Karpas-422 (cell line): ENCODE results near the gene SERPINB12. TPM values are rescaled to one million over a fixed set of nuclear protein-coding genes. Genes with fewer than 3 reads are reported as not detected.
A peak's percentile ranks its signal among the peaks of the same experiment; 100 is the strongest.

Experiments used
- DNase-seq: peaks from one replicate; pipeline ENCODE4 v3.0.0-alpha.2; 2015
- H2AFZ ChIP-seq: fragments of 200-600 bp; sonication (generic); 2 replicates; pipeline ENCODE4 v1.6.1; 2014; ENCODE audit warnings: antibody characterized with exemption, low read length, mixed read lengths
- H3K27ac ChIP-seq: fragments of 200-600 bp; sonication (generic); 2 replicates; pipeline ENCODE4 v1.5.1; 2014; ENCODE audit warnings: mild to moderate bottlenecking, low read length, moderate library complexity
- H3K27me3 ChIP-seq: fragments of 200-600 bp; sonication (generic); 2 replicates; pipeline ENCODE4 v1.6.1; 2014; ENCODE audit warnings: low read length, mixed read lengths
- H3K36me3 ChIP-seq: fragments of 200-600 bp; sonication (generic); 2 replicates; pipeline ENCODE4 v1.6.1; 2014; ENCODE audit warnings: low read length, mixed read lengths; ENCODE audit not compliant: insufficient read depth
- H3K4me1 ChIP-seq: fragments of 200-600 bp; sonication (generic); 2 replicates; pipeline ENCODE4 v1.6.1; 2014; ENCODE audit warnings: mild to moderate bottlenecking, low read length, mixed read lengths
- H3K4me2 ChIP-seq: fragments of 200-600 bp; sonication (generic); 2 replicates; pipeline ENCODE4 v1.6.1; 2014; ENCODE audit warnings: low read length, low read depth, mild to moderate bottlenecking; ENCODE audit not compliant: poor library complexity, severe bottlenecking
- H3K4me3 ChIP-seq: fragments of 200-600 bp; sonication (generic); 2 replicates; pipeline ENCODE4 v1.5.1; 2014; ENCODE audit warnings: mild to moderate bottlenecking, antibody characterized with exemption, low read length, mixed read lengths
- H3K79me2 ChIP-seq: fragments of 200-600 bp; sonication (generic); 2 replicates; pipeline ENCODE4 v1.6.1; 2014; ENCODE audit warnings: mild to moderate bottlenecking, low read length, mixed read lengths
- H3K9ac ChIP-seq: fragments of 200-600 bp; sonication (generic); 2 replicates; pipeline ENCODE4 v1.6.0; 2014; ENCODE audit warnings: low read length
- H3K9me2 ChIP-seq: fragments of 200-600 bp; sonication (generic), shearing (Covaris generic); replicated peaks from 2 replicates; pipeline ENCODE4 v1.6.0; 2014; ENCODE audit warnings: mild to moderate bottlenecking, low read length, moderate library complexity; ENCODE audit not compliant: insufficient read depth
- H3K9me3 ChIP-seq: fragments of 300-700, 200-600 bp; sonication (generic); 2 replicates; pipeline ENCODE4 v1.6.1; 2014; ENCODE audit warnings: low read length, mixed read lengths
- H4K20me1 ChIP-seq: fragments of 200-600 bp; sonication (generic); 2 replicates; pipeline ENCODE4 v1.6.1; 2014; ENCODE audit warnings: mild to moderate bottlenecking, antibody characterized with exemption, low read length, low read depth; ENCODE audit not compliant: insufficient read depth
- total RNA-seq: library from RNA; depleted of rRNA; stranded (reverse); fragments of >200 nt; shearing (Covaris generic); gene quantifications from 2 replicates; pipeline ENCODE4 v1.2.3, GENCODE V29; 2014; ENCODE audit warnings: low replicate concordance

Gene SERPINB12
- total RNA-seq, 1 experiment from 2014 or later, result not detected

DNA sequence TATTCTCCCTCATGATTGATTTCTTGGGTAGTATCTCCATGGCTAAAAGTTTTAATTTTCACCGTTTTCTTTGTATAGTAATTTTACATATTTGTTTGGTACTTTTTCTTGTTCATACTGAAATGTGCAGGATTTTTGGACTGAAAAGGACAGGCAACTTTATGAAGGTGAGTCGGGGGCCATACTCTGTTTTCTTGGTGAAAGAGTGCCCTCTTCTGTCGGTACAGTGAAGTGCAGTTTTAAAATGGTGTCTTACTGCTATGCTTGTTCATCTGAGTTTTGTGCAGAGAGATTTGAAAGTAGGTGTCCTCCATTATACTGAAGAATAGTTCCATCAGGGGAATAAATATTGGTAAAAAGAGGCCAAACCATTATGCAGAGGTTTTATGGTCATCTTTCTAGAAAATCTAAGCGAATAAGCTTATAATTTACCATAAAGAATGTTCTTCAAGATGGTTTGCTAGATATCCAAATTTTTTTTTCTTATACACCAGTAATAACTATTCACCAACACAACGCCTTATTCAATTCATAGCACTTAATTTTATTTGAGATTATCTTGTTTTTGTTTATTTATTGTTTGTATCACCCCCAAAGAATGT is 36.3 kb downstream of the SERPINB12 start:
- H3K9me3 ChIP-seq, result no peaks in the 10 kb centered on the region
- no peak overlapping the region for H3K4me3 ChIP-seq
- H3K79me2 ChIP-seq, result no peaks in the 10 kb centered on the region
- no peak overlapping the region for H3K27ac ChIP-seq
- no peak overlapping the region for H3K4me2 ChIP-seq
- no peaks in the 10 kb centered on the region for H3K36me3 ChIP-seq
- H3K9me2 ChIP-seq, result no peaks in the 10 kb centered on the region
- no peaks in the 10 kb centered on the region for H4K20me1 ChIP-seq
- peak; percentile 80 for DNase-seq
- H3K4me1 ChIP-seq, result no peaks in the 10 kb centered on the region
- H3K9ac ChIP-seq, result no peak overlapping the region
- H3K27me3 ChIP-seq, result no peaks in the 10 kb centered on the region
- no peak overlapping the region for H2AFZ ChIP-seq

- Histone ChIP-seq H3K27me3 (no peaks in the 10 kb centered on the region), H3K9ac (no peak overlapping the region), H3K36me3 (no peaks in the 10 kb centered on the region), H3K27ac (no peak overlapping the region), H3K9me2 (no peaks in the 10 kb centered on the region), H3K4me1 (no peaks in the 10 kb centered on the region), H3K4me2 (no peak overlapping the region), H3K79me2 (no peaks in the 10 kb centered on the region), H2AFZ (no peak overlapping the region), H3K4me3 (no peak overlapping the region), H3K9me3 (no peaks in the 10 kb centered on the region), H4K20me1 (no peaks in the 10 kb centered on the region)
- DNase-seq, result no peak
Observed at GRCh38 chr18:63579616-63580015, 37.4 kb downstream of the SERPINB12 start.

- no peak overlapping the region for H2AFZ ChIP-seq
- no peak overlapping the region for H3K4me3 ChIP-seq
- H3K4me1 ChIP-seq, result no peaks in the 10 kb centered on the region
- H3K9ac ChIP-seq, result no peak overlapping the region
- H3K9me2 ChIP-seq, result no peaks in the 10 kb centered on the region
- no peak overlapping the region for H3K27ac ChIP-seq
- DNase-seq, result no peak
- H3K79me2 ChIP-seq, result no peaks in the 10 kb centered on the region
- H4K20me1 ChIP-seq, result no peaks in the 10 kb centered on the region
- H3K36me3 ChIP-seq, result no peaks in the 10 kb centered on the region
- no peaks in the 10 kb centered on the region for H3K27me3 ChIP-seq
- no peak overlapping the region for H3K4me2 ChIP-seq
- H3K9me3 ChIP-seq, result no peaks in the 10 kb centered on the region
Observed at GRCh38 chr18:63585988-63586387, 43.8 kb downstream of the SERPINB12 start.

DNA sequence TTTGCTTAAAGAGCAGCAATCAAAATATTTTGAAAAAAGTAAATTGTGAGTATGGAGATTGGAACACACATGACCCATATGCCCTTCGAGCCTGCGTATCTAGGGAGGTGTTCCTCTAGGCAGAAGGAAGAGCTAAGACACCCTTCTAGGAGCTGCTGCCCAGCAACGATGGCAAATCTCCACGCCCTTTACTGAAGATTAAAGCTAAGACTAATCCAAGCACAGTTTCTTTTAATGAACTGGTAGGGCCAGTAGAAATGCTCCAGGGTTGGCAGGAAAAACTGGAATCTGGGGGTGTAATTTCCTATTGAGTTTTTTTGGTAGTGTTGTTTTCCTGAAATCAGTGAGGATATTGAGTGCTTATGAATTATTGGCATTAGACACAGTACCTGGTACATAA is 44.3 kb downstream of the SERPINB12 start:
- Histone ChIP-seq H2AFZ (no peak overlapping the region), H3K9me2 (no peaks in the 10 kb centered on the region), H3K27ac (no peak overlapping the region), H3K79me2 (no peaks in the 10 kb centered on the region), H3K4me1 (no peaks in the 10 kb centered on the region), H4K20me1 (no peaks in the 10 kb centered on the region), H3K36me3 (no peaks in the 10 kb centered on the region), H3K9me3 (no peaks in the 10 kb centered on the region), H3K4me3 (no peak overlapping the region), H3K9ac (no peak overlapping the region), H3K4me2 (no peak overlapping the region), H3K27me3 (no peaks in the 10 kb centered on the region)
- no peak for DNase-seq

DNA sequence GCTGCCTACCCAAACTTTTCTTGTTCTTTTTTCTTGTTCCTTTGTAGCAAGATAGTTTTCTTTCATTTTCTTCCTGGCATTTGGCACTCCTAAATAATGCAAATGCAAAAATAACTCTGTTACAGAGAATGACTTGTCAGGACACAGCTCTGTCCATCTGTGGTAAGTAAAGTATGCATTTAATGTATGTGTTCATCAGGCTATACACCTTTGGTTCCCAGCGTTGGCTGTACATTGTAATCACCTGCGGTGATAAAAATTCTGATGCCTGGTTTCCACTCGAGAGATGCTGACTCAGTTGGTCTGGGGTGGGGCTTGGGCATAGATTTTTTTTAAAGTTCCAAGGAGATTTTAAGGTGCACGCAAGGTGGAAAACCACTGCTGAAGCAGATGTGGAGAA is 44.8 kb downstream of the SERPINB12 start, which contains the start of gene SERPINB13:
Gene SERPINB13 (plus strand): TSS at position 378 of the 400 bp plus-strand sequence. CDS start 1,325 bp downstream, outside the sequence.
- H3K4me2 ChIP-seq, result no peak within 1 kb of the TSS
- no peak within 1 kb of the TSS for H3K27ac ChIP-seq
- no peaks in the 10 kb centered on the region for H3K9me2 ChIP-seq
- DNase-seq, result no peak
- no peaks in the 10 kb centered on the region for H3K36me3 ChIP-seq
- no peaks in the 10 kb centered on the region for H3K79me2 ChIP-seq
- no peaks in the 10 kb centered on the region for H3K9me3 ChIP-seq
- H4K20me1 ChIP-seq, result no peaks in the 10 kb centered on the region
- H3K27me3 ChIP-seq, result no peaks in the 10 kb centered on the region
- no peak within 1 kb of the TSS for H3K4me3 ChIP-seq
- no peaks in the 10 kb centered on the region for H3K4me1 ChIP-seq
- no peak within 1 kb of the TSS for H2AFZ ChIP-seq
- H3K9ac ChIP-seq, result no peak within 1 kb of the TSS

DNA sequence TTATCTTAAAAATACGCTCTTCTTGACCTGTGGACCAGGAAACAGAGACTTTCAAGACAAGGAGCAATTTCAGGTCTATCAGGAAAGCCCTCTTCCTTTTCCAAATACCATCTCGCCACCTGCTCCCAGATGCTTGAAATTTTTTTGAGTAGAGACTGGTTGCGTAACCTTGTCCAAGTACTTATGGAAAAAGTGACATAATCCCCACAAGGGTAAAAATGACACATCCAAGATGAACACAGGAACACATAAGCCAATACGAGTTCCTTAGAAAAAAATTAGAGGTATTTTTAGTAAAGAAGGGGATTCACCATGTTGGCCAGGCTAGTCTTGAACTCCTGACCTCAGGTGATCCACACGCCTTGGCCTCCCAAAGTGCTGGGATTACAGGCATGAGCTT is 46.7 kb downstream of the SERPINB12 start:
- no peak overlapping the region for H2AFZ ChIP-seq
- H3K9me2 ChIP-seq, result no peaks in the 10 kb centered on the region
- no peak for DNase-seq
- no peak overlapping the region for H3K4me3 ChIP-seq
- H3K9me3 ChIP-seq, result no peaks in the 10 kb centered on the region
- no peaks in the 10 kb centered on the region for H3K27me3 ChIP-seq
- H4K20me1 ChIP-seq, result no peaks in the 10 kb centered on the region
- H3K9ac ChIP-seq, result no peak overlapping the region
- H3K79me2 ChIP-seq, result no peaks in the 10 kb centered on the region
- no peaks in the 10 kb centered on the region for H3K36me3 ChIP-seq
- H3K4me1 ChIP-seq, result no peaks in the 10 kb centered on the region
- no peak overlapping the region for H3K4me2 ChIP-seq
- no peak overlapping the region for H3K27ac ChIP-seq

DNA sequence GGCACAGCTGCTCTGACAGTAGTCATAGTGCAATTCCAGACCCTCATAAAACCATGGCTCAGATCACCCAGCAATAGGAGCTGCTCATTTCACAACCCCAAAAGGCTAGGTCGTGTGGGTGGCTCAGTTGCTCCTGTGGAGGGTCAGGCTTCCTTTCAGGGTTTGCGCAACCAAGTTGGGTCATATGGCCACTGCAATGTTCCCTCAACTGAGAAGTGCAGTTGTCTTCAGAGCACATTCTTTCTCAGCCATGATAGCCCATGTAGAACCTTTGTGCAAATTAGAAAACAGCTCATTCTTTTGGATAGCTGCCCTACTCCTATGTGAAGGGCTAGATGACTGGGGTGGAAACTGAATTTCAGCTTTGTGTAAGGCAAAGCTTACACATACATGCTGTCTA is 48.2 kb downstream of the SERPINB12 start:
- H3K9me3 ChIP-seq, result no peaks in the 10 kb centered on the region
- DNase-seq, result no peak
- H3K4me3 ChIP-seq, result no peak overlapping the region
- no peaks in the 10 kb centered on the region for H3K79me2 ChIP-seq
- H3K4me1 ChIP-seq, result no peaks in the 10 kb centered on the region
- H3K9ac ChIP-seq, result no peak overlapping the region
- H2AFZ ChIP-seq, result no peak overlapping the region
- H3K36me3 ChIP-seq, result no peaks in the 10 kb centered on the region
- H3K27me3 ChIP-seq, result no peaks in the 10 kb centered on the region
- no peaks in the 10 kb centered on the region for H3K9me2 ChIP-seq
- no peak overlapping the region for H3K4me2 ChIP-seq
- H3K27ac ChIP-seq, result no peak overlapping the region
- H4K20me1 ChIP-seq, result no peaks in the 10 kb centered on the region

DNA sequence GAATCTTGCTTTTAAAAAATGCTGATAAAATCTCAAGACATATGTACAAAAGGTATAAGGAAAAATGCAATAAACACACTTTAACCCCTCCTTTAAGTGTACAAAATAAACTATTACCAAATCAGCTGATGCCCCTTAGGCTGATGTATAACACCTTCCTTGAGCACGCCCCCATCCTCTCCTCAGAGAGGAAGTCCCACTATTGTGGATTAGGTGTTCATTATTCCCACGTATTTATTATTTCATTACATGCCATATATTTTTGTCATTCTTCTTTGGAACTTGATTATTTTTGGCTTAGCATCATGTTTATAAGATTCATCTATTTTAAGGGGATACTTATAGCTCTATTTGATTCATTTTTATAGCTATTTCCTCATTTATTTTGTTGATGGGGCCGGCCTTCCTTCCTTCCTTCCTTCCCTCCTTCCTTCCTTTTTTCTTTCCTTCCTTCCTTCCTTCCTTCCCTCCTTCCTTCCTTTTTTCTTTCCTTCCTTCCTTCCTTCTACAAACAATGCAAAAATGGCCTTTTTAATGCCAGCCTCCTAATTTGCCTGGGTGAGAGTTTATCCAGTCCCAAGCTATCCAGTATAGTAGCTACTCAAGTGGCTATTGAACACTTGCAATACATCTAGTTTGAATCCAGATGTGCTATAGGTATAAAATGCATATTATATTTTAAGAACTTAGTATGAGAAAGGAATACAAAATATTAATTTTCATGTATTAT is 49.0 kb downstream of the SERPINB12 start:
- no peak for DNase-seq
- Histone ChIP-seq H3K4me2 (no peak overlapping the region), H3K36me3 (no peaks in the 10 kb centered on the region), H3K4me3 (no peak overlapping the region), H3K79me2 (no peaks in the 10 kb centered on the region), H2AFZ (no peak overlapping the region), H3K4me1 (no peaks in the 10 kb centered on the region), H3K9me3 (no peaks in the 10 kb centered on the region), H3K9ac (no peak overlapping the region), H3K9me2 (no peaks in the 10 kb centered on the region), H3K27ac (no peak overlapping the region), H4K20me1 (no peaks in the 10 kb centered on the region), H3K27me3 (no peaks in the 10 kb centered on the region)
